ENCODE data around the gene AJAP1.
"Not testable (repeated sequence)": the region's sequence is repeated elsewhere in the genome, so short reads cannot be mapped to it uniquely, and the experiment has no call there.

GRCh38 chr1:4618827-4619226 lies 35.6 kb upstream of the AJAP1 start:
- not testable (repeated sequence) for TF ChIP-seq CTCF, POLR2A (IDR thresholded peaks at IDR 0.05)

All from esophagus squamous epithelium (tissue), 4 donors.